IPS-18a (cell line): ENCODE results near the gene PLEKHG3.
"Not testable (repeated sequence)": the region's sequence is repeated elsewhere in the genome, so short reads cannot be mapped to it uniquely, and the experiment has no call there.

ENCODE experiments used
- H3K27ac ChIP-seq: one replicate; pipeline ENCODE4 v1.5.1; 2013; ENCODE audit warnings: low read length
- H3K27me3 ChIP-seq: one replicate; pipeline ENCODE4 v1.6.1; 2013; ENCODE audit warnings: mild to moderate bottlenecking, low read length; ENCODE audit not compliant: control insufficient read depth, insufficient read depth
- H3K36me3 ChIP-seq: one replicate; pipeline ENCODE4 v1.6.1; 2013; ENCODE audit warnings: low read depth, low read length; ENCODE audit not compliant: control insufficient read depth
- H3K4me1 ChIP-seq: one replicate; pipeline ENCODE4 v1.6.1; 2013; ENCODE audit warnings: low read depth, low read length; ENCODE audit not compliant: control insufficient read depth
- H3K4me3 ChIP-seq: one replicate; pipeline ENCODE4 v1.5.1; 2013; ENCODE audit warnings: low read length
- H3K9ac ChIP-seq: one replicate; pipeline ENCODE4 v1.6.1; 2013; ENCODE audit warnings: mild to moderate bottlenecking, low read length, moderate library complexity
- H3K9me3 ChIP-seq: one replicate; pipeline ENCODE4 v1.6.1; 2013; ENCODE audit warnings: low read depth, low read length; ENCODE audit not compliant: control insufficient read depth

PLEKHG3 gene

GRCh38 chr14:64704143-64704742, at the start of gene PLEKHG3:
PLEKHG3 (plus strand) TSS chr14:64704424; CDS start chr14:64727632, 23,208 bp downstream.
- Histone ChIP-seq H3K27ac (no peak within 1 kb of the TSS), H3K9me3 (no peaks in the 10 kb centered on the region), H3K4me3 (peak within 1 kb of the TSS; percentile 71), H3K9ac (peak within 1 kb of the TSS; percentile 63), H3K4me1 (peaks cover 61% of the 10 kb centered on the region), H3K27me3 (peaks cover 11% of the 10 kb centered on the region), H3K36me3 (no peaks in the 10 kb centered on the region)

DNA sequence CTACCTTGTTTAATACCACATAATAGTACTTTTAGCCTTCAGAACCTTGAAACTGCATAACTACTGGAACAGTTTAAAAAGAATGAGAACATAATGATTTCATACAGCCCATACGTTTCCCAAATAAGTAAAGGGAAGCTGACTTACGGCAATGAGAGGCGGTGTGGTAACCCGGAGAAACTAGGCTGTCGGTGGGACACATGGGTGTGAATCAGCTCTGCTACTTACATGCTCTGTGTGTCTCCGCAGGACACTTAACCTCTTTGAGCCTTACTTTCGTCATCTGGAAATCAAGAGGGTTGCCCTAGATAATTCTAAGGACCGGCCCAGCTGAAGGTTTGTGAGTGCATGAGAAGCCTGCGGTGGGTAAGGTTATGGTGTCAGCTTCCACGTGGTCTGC, 49.3 kb upstream of the PLEKHG3 start:
- H3K27ac ChIP-seq, result no peak overlapping the region
- no peaks in the 10 kb centered on the region for H3K36me3 ChIP-seq
- H3K27me3 ChIP-seq, result no peaks in the 10 kb centered on the region
- no peak overlapping the region for H3K9ac ChIP-seq
- no peaks in the 10 kb centered on the region for H3K4me1 ChIP-seq
- no peak overlapping the region for H3K4me3 ChIP-seq
- H3K9me3 ChIP-seq, result no peaks in the 10 kb centered on the region

DNA sequence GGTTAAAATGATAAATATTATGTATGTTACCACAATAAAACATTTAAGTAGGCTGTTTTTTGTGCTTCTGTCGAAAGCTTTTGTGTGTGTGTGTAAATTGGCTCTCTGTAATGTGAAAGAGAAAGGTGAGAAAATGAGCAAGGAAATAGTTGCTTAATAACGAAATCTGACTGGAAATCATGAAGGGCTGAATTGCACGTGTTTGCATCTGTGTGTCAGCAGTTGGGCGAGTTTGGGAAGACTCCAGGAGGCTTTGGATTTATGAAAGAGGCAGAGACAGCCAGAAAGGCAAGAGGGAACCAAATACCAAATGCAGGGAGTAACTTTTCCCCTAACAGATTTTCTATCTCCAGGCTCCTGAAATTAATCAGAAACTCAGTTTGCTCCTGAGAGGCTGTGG, 47.2 kb upstream of the PLEKHG3 start:
- no peaks in the 10 kb centered on the region for H3K36me3 ChIP-seq
- H3K4me3 ChIP-seq, result no peak overlapping the region
- no peak overlapping the region for H3K9ac ChIP-seq
- no peaks in the 10 kb centered on the region for H3K4me1 ChIP-seq
- no peak overlapping the region for H3K27ac ChIP-seq
- no peaks in the 10 kb centered on the region for H3K27me3 ChIP-seq
- H3K9me3 ChIP-seq, result no peaks in the 10 kb centered on the region

DNA sequence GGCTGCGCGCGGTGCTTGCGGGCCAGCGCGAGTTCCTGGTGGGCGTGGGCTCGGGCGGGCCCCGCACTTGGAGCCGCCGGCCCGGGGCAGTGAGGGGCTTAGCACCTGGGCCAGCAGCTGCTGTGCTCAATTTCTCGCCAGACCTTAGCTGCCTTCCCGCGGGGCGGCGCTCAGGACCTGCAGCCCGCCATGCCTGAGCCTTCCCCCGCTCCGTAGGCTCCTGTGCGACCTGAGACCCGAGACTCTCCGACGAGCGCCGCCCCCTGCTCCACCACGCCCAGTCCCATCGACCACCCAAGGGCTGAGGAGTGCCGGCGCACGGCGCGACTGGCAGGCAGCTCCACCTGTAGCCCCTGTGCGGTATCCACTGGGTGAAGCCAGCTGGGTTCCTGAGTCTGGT, 46.0 kb upstream of the PLEKHG3 start:
- Histone ChIP-seq H3K27me3 (no peaks in the 10 kb centered on the region), H3K27ac (no peak overlapping the region), H3K9me3 (no peaks in the 10 kb centered on the region), H3K36me3 (no peaks in the 10 kb centered on the region), H3K4me1 (no peaks in the 10 kb centered on the region), H3K4me3 (no peak overlapping the region), H3K9ac (no peak overlapping the region)

- not testable (repeated sequence) for H3K27me3 ChIP-seq, H3K9ac ChIP-seq, H3K9me3 ChIP-seq, H3K4me3 ChIP-seq, H3K36me3 ChIP-seq, H3K4me1 ChIP-seq, H3K27ac ChIP-seq
These were observed 45.4 kb upstream of the PLEKHG3 start for GRCh38 chr14:64658700-64659264.

- Histone ChIP-seq H3K4me3 (no peak overlapping the region), H3K9ac (no peak overlapping the region), H3K27me3 (no peaks in the 10 kb centered on the region), H3K9me3 (no peaks in the 10 kb centered on the region), H3K4me1 (no peaks in the 10 kb centered on the region), H3K27ac (no peak overlapping the region), H3K36me3 (no peaks in the 10 kb centered on the region)
These were observed 44.9 kb upstream of the PLEKHG3 start for GRCh38 chr14:64659366-64659765.

- Histone ChIP-seq H3K36me3 (no peaks in the 10 kb centered on the region), H3K9ac (no peak overlapping the region), H3K4me3 (no peak overlapping the region), H3K9me3 (no peaks in the 10 kb centered on the region), H3K4me1 (no peaks in the 10 kb centered on the region), H3K27ac (no peak overlapping the region), H3K27me3 (no peaks in the 10 kb centered on the region)
These were observed 41.0 kb upstream of the PLEKHG3 start for GRCh38 chr14:64663174-64663573.

GRCh38 chr14:64671591-64671990, 32.6 kb upstream of the PLEKHG3 start:
- no peak overlapping the region for H3K9ac ChIP-seq
- H3K36me3 ChIP-seq, result no peaks in the 10 kb centered on the region
- H3K4me1 ChIP-seq, result no peaks in the 10 kb centered on the region
- no peaks in the 10 kb centered on the region for H3K27me3 ChIP-seq
- H3K27ac ChIP-seq, result no peak overlapping the region
- no peaks in the 10 kb centered on the region for H3K9me3 ChIP-seq
- no peak overlapping the region for H3K4me3 ChIP-seq

DNA sequence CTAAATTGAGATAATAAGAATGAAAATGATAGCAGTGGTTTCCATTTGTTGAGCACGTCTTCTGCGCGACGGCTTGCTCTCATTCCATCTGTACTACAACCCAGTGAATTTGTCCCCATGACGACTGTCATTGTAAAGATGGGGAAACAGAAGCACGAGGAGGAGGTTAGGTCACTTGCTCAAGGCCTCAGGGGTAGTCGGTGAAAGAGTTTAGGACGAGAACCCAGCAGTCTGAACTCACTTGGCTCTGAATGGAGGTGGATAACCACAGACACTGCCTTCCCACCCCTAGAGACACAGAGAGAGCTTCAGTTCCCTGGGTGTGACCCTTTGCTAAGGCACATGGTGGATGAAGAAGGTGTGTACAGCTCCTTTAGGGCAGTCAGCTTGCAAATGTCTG, 30.9 kb upstream of the PLEKHG3 start:
- H3K27me3 ChIP-seq, result no peaks in the 10 kb centered on the region
- H3K9me3 ChIP-seq, result no peaks in the 10 kb centered on the region
- no peak overlapping the region for H3K27ac ChIP-seq
- no peaks in the 10 kb centered on the region for H3K36me3 ChIP-seq
- no peak overlapping the region for H3K4me3 ChIP-seq
- H3K4me1 ChIP-seq, result no peaks in the 10 kb centered on the region
- no peak overlapping the region for H3K9ac ChIP-seq

GRCh38 chr14:64673748-64674147, 30.5 kb upstream of the PLEKHG3 start:
- Histone ChIP-seq H3K27me3 (no peaks in the 10 kb centered on the region), H3K27ac (no peak overlapping the region), H3K9me3 (no peaks in the 10 kb centered on the region), H3K4me1 (no peaks in the 10 kb centered on the region), H3K9ac (no peak overlapping the region), H3K36me3 (no peaks in the 10 kb centered on the region), H3K4me3 (no peak overlapping the region)

- Histone ChIP-seq H3K4me1 (no peaks in the 10 kb centered on the region), H3K9ac (no peak overlapping the region), H3K9me3 (no peaks in the 10 kb centered on the region), H3K4me3 (no peak overlapping the region), H3K36me3 (no peaks in the 10 kb centered on the region), H3K27me3 (no peaks in the 10 kb centered on the region), H3K27ac (no peak overlapping the region)
These were observed 29.4 kb upstream of the PLEKHG3 start for GRCh38 chr14:64674829-64675228.

- Histone ChIP-seq H3K27ac (no peak overlapping the region), H3K9ac (no peak overlapping the region), H3K27me3 (no peaks in the 10 kb centered on the region), H3K9me3 (no peaks in the 10 kb centered on the region), H3K4me1 (no peaks in the 10 kb centered on the region), H3K36me3 (no peaks in the 10 kb centered on the region), H3K4me3 (no peak overlapping the region)
These were observed 28.9 kb upstream of the PLEKHG3 start for GRCh38 chr14:64675312-64675711.
